ENCODE measurements around the gene TLCD3A. TPM values are rescaled to one million over a fixed set of nuclear protein-coding genes. Genes with fewer than 3 reads are reported as not detected.
A peak's percentile ranks its signal among the peaks of the same experiment; 100 is the strongest.

The TLCD3A gene
- total RNA-seq, 1 donor from 2014 or later = 25.8 TPM

DNA sequence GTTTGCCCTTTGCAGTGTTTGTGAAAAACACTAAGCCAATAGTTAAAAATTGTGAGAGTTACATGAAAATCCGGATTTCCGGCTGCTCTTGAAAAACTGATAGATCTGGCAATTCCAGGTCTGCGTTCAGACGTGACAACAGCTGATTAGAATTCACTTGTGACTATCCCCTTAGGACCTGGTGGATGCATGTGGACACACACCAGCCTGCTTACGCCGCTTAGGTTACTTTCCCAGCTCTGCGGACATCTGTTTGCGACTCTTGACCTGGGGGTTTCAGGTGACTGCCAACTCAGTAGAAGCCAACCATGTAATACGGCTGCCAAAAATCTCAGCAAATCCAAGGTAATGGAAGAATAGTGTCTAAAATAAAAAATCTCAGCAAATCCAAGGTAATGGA lies 42.0 kb upstream of the TLCD3A start:
- Histone ChIP-seq H3K4me3 (ENCODE audit: insufficient read depth, low read depth, low read length) (no peak overlapping the region), H3K36me3 (ENCODE audit: insufficient read depth, low read length) (peaks cover 14% of the 10 kb centered on the region), H3K4me2 (ENCODE audit: low read length) (no peak overlapping the region), H3K4me1 (ENCODE audit: insufficient read depth, low read length) (peaks cover 41% of the 10 kb centered on the region), H3K27me3 (ENCODE audit: insufficient read depth, low read length) (no peaks in the 10 kb centered on the region), H3K27ac (ENCODE audit: low read depth, low read length) (peak overlapping the region; percentile 99), H4K20me1 (ENCODE audit: insufficient read depth, low read length) (no peaks in the 10 kb centered on the region), H3K79me2 (ENCODE audit: insufficient read depth, low read length) (peaks cover 6% of the 10 kb centered on the region), H3K9me3 (ENCODE audit: insufficient read depth, low read depth, low read length) (no peaks in the 10 kb centered on the region), H3K9ac (ENCODE audit: low read length) (no peak overlapping the region), H2AFZ (ENCODE audit: low read depth, low read length) (no peak overlapping the region)
- peaks cover 11% of the 10 kb centered on the region for H3K36me3 Mint-ChIP-seq (ENCODE audit: low read depth, unreplicated experiment)
- H3K4me3 Mint-ChIP-seq (ENCODE audit: unreplicated experiment) = no peak overlapping the region
- H3K27ac Mint-ChIP-seq (ENCODE audit: unreplicated experiment) = no peak overlapping the region
- DNase-seq (ENCODE audit: low read depth) = no peak
- H3K9me3 Mint-ChIP-seq (ENCODE audit: unreplicated experiment) = no peaks in the 10 kb centered on the region
- H3K4me1 Mint-ChIP-seq (ENCODE audit: low read depth, unreplicated experiment) = peaks cover 28% of the 10 kb centered on the region
- TF ChIP-seq, protein P1, sequence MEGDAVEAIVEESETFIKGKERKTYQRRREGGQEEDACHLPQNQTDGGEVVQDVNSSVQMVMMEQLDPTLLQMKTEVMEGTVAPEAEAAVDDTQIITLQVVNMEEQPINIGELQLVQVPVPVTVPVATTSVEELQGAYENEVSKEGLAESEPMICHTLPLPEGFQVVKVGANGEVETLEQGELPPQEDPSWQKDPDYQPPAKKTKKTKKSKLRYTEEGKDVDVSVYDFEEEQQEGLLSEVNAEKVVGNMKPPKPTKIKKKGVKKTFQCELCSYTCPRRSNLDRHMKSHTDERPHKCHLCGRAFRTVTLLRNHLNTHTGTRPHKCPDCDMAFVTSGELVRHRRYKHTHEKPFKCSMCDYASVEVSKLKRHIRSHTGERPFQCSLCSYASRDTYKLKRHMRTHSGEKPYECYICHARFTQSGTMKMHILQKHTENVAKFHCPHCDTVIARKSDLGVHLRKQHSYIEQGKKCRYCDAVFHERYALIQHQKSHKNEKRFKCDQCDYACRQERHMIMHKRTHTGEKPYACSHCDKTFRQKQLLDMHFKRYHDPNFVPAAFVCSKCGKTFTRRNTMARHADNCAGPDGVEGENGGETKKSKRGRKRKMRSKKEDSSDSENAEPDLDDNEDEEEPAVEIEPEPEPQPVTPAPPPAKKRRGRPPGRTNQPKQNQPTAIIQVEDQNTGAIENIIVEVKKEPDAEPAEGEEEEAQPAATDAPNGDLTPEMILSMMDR (IDR thresholded peaks at IDR 0.05; ENCODE audit: insufficient read depth, low read depth, low read length) = no peak
- no peak for TF ChIP-seq EZH2 (IDR thresholded peaks at IDR 0.05; ENCODE audit: insufficient read depth, low read length)
- H3K27me3 Mint-ChIP-seq (ENCODE audit: low read depth, unreplicated experiment) = no peaks in the 10 kb centered on the region
- FAIRE-seq = no peak

DNA sequence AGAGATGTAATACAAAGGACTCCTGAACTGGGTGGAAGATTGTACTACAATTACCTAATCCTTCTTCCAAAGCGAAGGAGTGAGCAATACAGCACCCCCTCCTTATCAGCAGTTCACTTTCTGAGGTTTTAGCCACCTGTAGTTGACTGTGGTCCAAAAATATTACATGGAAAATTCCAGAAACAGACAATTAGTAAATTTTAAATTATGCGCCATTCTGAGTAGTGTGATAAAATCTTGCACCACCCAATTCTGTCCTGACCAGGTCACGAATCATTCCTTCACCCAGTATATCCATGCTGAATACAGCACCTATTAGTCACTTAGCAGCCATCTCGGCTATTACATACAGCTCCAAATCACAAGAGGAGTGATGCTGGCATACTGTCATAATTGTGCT lies 41.0 kb upstream of the TLCD3A start:
- Histone ChIP-seq H3K27ac (ENCODE audit: low read depth, low read length) (peak overlapping the region; percentile 99), H2AFZ (ENCODE audit: low read depth, low read length) (no peak overlapping the region), H3K4me1 (ENCODE audit: insufficient read depth, low read length) (peaks cover 41% of the 10 kb centered on the region), H3K4me3 (ENCODE audit: insufficient read depth, low read depth, low read length) (no peak overlapping the region), H4K20me1 (ENCODE audit: insufficient read depth, low read length) (no peaks in the 10 kb centered on the region), H3K79me2 (ENCODE audit: insufficient read depth, low read length) (peaks cover 7% of the 10 kb centered on the region), H3K36me3 (ENCODE audit: insufficient read depth, low read length) (peaks cover 20% of the 10 kb centered on the region), H3K27me3 (ENCODE audit: insufficient read depth, low read length) (no peaks in the 10 kb centered on the region), H3K4me2 (ENCODE audit: low read length) (peak overlapping the region; percentile 76), H3K9me3 (ENCODE audit: insufficient read depth, low read depth, low read length) (no peaks in the 10 kb centered on the region), H3K9ac (ENCODE audit: low read length) (peak overlapping the region; percentile 82)
- H3K9me3 Mint-ChIP-seq (ENCODE audit: unreplicated experiment) = no peaks in the 10 kb centered on the region
- no peak overlapping the region for H3K4me3 Mint-ChIP-seq (ENCODE audit: unreplicated experiment)
- H3K27me3 Mint-ChIP-seq (ENCODE audit: low read depth, unreplicated experiment) = no peaks in the 10 kb centered on the region
- peak overlapping the region; percentile 26 for H3K27ac Mint-ChIP-seq (ENCODE audit: unreplicated experiment)
- peaks cover 28% of the 10 kb centered on the region for H3K4me1 Mint-ChIP-seq (ENCODE audit: low read depth, unreplicated experiment)
- DNase-seq (ENCODE audit: low read depth) (peak; percentile 91), FAIRE-seq (peak; percentile 96)
- H3K36me3 Mint-ChIP-seq (ENCODE audit: low read depth, unreplicated experiment) = peaks cover 8% of the 10 kb centered on the region
- TF ChIP-seq, protein P1 (IDR thresholded peaks at IDR 0.05; ENCODE audit: insufficient read depth, low read depth, low read length) = no peak
- TF ChIP-seq EZH2 (IDR thresholded peaks at IDR 0.05; ENCODE audit: insufficient read depth, low read length) = no peak

DNA sequence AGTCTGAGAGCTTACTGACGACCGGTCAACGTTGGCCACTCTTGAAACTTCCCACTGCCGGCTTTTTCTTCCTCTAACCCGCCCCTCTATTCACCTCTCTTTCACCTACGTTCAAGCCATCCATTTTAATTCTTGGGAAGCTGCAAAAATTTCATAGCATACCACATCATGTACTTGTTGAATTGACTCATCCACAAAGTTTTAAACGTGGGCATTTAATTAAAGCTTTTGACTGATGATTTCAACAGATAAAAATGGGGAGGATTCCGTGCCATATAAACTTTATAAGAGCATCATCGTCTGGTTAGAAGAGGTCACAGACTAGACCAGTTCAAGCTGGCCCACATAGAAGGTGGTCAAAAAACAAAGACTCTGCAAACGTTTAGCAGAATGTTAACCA lies 40.3 kb upstream of the TLCD3A start:
- Histone ChIP-seq H3K27me3 (ENCODE audit: insufficient read depth, low read length) (no peaks in the 10 kb centered on the region), H3K79me2 (ENCODE audit: insufficient read depth, low read length) (peaks cover 6% of the 10 kb centered on the region), H4K20me1 (ENCODE audit: insufficient read depth, low read length) (no peaks in the 10 kb centered on the region), H3K4me2 (ENCODE audit: low read length) (peak overlapping the region; percentile 76), H3K4me1 (ENCODE audit: insufficient read depth, low read length) (peaks cover 41% of the 10 kb centered on the region), H3K4me3 (ENCODE audit: insufficient read depth, low read depth, low read length) (peak overlapping the region; percentile 32), H2AFZ (ENCODE audit: low read depth, low read length) (no peak overlapping the region), H3K9me3 (ENCODE audit: insufficient read depth, low read depth, low read length) (no peaks in the 10 kb centered on the region), H3K9ac (ENCODE audit: low read length) (peak overlapping the region; percentile 82), H3K27ac (ENCODE audit: low read depth, low read length) (peak overlapping the region; percentile 99), H3K36me3 (ENCODE audit: insufficient read depth, low read length) (peaks cover 20% of the 10 kb centered on the region)
- peak overlapping the region; percentile 13 for H3K27ac Mint-ChIP-seq (ENCODE audit: unreplicated experiment)
- DNase-seq (ENCODE audit: low read depth) (peak; percentile 96), FAIRE-seq (peak; percentile 84)
- H3K4me3 Mint-ChIP-seq (ENCODE audit: unreplicated experiment) = no peak overlapping the region
- H3K36me3 Mint-ChIP-seq (ENCODE audit: low read depth, unreplicated experiment) = peaks cover 11% of the 10 kb centered on the region
- H3K27me3 Mint-ChIP-seq (ENCODE audit: low read depth, unreplicated experiment) = no peaks in the 10 kb centered on the region
- peaks cover 28% of the 10 kb centered on the region for H3K4me1 Mint-ChIP-seq (ENCODE audit: low read depth, unreplicated experiment)
- H3K9me3 Mint-ChIP-seq (ENCODE audit: unreplicated experiment) = no peaks in the 10 kb centered on the region
- TF ChIP-seq, protein P1 (IDR thresholded peaks at IDR 0.05; ENCODE audit: insufficient read depth, low read depth, low read length) = no peak
- no peak for TF ChIP-seq EZH2 (IDR thresholded peaks at IDR 0.05; ENCODE audit: insufficient read depth, low read length)
